Hematopoietic multipotent progenitor cell treated with erythropoietin and hydrocortisone succinate and interleukin-3 and kit ligand, for 6 days (in vitro differentiated cells): Measurements from ENCODE around the gene BBS1.
A peak's percentile ranks its signal among the peaks of the same experiment; 100 is the strongest.
"Not testable (repeated sequence)": the region's sequence is repeated elsewhere in the genome, so short reads cannot be mapped to it uniquely, and the experiment has no call there.

Experiments
- DNase-seq: peaks from one replicate; pipeline ENCODE4 v3.0.0-alpha.2; 2015

Gene BBS1

GRCh38 chr11:66529069-66529468 lies 18.6 kb downstream of the BBS1 start:
- no peak for DNase-seq

GRCh38 chr11:66529655-66530054 lies 19.2 kb downstream of the BBS1 start:
- DNase-seq = no peak

GRCh38 chr11:66530927-66531709 lies 20.7 kb downstream of the BBS1 start:
- no peak for DNase-seq

- DNase-seq = no peak
These were observed 21.4 kb downstream of the BBS1 start for GRCh38 chr11:66531841-66532240.

GRCh38 chr11:66532784-66533183 lies 22.3 kb downstream of the BBS1 start:
- DNase-seq = no peak

- no peak for DNase-seq
These were observed 28.9 kb downstream of the BBS1 start for GRCh38 chr11:66539170-66539869.

GRCh38 chr11:66539870-66540213 lies 29.4 kb downstream of the BBS1 start:
- no peak for DNase-seq

DNA sequence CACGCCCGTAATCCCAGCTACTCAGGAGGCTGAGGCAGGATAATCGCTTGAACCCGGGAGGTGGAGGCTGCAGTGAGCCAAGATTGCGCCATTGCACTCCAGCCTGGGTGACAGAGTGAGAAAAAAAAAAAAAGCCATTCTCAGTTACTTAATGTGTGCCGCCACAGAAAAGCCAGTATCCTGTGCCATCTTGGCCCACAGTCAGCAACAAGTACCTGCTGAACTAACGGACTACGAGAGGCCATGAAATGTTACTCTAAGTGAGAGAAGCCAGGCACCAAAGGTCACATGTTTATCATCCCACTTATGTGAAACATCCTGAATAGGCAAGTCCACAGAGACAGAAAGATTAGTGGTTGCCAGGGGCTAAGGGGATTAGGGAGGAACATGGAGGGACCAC lies 30.2 kb downstream of the BBS1 start:
- peak; percentile 7 for DNase-seq

DNA sequence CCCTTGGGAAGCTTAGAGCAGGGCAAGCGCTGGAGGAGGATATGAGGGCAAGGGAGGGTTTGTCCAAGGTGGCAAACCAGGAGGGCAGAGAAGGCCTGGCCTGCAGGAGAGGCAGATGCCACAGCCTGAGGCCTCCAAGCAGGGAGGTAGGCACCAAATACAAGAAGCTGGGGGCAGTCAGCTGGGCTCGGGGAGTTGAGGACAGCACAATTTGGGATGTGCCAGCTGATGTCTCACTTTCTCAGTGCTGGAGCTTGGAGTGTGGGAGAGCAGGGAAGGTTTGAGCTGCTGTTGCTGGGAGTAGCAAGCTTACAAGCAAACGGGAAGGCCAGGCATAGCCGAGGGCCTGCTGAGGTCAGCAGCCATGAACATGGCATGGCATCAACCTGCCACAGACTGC lies 31.5 kb downstream of the BBS1 start:
- DNase-seq = no peak

- DNase-seq = no peak
These were observed 31.9 kb downstream of the BBS1 start for GRCh38 chr11:66542362-66542761.

DNA sequence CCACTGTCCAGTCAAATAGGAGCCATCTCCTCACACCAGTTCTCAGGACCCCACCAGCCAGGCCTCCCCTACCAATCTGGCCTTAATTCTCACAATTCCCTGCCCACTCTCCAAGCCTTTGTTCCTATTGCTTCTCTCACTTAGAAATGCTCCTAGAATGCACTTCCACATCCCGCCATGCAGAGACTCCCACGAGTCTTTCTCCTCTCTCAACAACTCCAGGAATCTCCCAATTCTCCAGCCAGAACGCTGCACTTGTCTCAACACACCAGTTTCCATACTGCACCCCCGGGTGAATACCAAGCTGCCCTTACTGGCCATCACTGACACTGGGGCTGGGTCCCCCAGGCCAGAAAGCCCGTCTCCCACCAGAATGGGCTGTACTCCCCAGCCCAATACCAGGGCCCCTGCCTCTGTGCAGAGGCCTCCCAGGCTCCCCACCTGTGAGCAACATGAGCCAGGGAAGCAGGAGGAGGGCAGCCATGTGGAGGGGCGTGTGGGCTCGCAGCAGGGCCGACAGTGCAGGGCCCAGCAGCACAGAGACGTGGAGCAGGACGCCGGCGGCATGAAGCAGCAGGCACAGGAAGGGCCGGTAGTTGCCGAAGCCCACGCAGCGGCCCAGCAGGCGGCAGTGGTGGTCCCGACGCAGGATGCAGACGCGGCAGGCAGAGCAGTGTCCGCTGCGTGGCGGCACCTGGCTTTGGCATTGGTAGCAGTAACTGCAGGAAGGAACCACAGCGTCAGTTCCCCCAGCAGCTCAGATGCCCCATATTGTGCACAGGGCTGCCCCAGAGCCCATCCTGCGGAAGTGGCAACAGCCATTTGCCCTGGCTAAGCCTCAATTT lies 33.0 kb downstream of the BBS1 start:
- DNase-seq = peak; percentile 89

DNA sequence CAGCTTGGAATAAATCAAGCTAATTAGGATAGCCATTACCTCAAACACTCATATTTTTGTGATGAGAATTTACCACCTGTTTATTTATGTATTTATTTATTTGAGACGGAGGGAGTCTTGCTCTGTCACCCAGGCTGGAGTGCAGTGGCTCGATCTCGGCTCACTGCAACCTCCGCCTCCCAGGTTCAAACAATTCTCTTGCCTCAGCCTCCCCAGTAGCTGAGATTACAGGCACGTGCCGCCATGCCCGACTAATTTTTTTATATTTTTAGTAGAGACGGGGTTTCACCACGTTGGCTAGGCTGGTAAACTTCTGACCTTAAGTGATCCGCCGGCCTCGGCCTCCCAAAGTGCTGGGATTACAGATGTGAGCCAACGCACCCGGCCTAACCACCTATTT lies 34.5 kb downstream of the BBS1 start:
- DNase-seq = not testable (repeated sequence)

DNA sequence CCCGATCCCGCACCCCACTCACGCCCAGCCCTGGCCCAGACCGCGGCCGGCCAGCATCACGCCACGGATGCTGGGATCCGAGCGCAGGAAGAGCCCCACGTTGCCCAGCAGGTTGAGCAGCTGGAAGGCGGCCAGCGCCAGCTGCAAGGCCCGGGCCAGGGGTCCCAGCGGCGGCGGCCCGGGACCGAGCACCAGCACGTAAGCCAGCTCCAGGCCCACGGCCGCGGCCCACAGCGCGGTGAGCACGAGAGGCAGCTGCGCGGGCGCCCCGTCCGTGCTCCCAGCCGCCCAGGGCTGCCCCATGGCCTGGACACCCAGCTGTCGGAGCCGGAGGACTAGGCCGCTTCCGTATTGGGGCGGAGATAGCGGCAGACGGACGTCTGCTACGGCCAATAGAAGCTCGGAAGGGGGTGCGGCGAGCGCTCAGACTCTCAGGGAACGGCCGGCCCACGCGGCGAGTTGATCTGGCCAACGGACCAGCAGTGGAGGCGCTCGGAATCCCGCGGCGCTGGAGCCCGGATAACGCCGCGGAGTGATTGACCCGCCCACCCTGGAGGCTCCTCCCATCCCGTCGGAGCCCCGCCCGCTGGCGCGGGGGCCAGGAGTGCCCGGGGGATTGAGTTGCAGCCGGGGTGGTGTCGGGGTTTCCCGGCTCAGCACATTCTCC lies 35.4 kb downstream of the BBS1 start, which contains the start of gene ZDHHC24:
Gene ZDHHC24, minus strand, starts transcription at position 348 of the 667 bp plus-strand sequence. Its CDS starts 45 bp downstream, at position 303.
- peak; percentile 98 for DNase-seq

DNA sequence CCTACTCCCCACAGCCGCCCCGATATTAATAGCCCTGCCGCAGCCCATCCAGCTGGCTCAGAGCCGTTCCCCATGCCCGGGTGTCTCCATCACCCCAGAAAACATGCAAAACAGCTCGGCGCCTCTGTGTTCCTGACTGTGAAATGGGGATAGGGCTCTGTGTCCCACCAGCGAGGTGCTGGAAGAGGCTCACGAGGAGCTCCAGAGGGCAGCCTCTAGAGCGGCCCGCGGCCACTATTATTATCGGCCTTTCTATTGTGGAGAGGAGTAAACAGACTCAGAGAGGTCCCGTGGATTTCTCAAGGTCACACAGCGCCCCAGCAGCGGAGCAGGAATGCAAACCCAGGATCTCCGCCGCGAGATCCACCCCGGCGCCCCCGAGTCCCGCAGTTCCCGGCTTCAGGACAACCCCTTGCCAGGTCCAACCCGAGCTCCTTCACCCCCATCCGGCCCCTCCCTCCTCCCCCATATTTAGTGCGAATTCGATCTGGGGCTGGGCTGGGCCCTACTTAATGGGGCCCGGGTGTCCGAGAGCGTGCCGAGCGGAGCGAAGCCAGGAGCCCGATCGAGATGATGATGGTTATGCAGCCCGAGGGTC lies 36.0 kb downstream of the BBS1 start, which contains the start of gene ACTN3:
Gene ACTN3, plus strand, starts transcription at position 536 of the 598 bp plus-strand sequence. Its CDS starts 35 bp downstream, at position 571.
- DNase-seq = no peak

DNA sequence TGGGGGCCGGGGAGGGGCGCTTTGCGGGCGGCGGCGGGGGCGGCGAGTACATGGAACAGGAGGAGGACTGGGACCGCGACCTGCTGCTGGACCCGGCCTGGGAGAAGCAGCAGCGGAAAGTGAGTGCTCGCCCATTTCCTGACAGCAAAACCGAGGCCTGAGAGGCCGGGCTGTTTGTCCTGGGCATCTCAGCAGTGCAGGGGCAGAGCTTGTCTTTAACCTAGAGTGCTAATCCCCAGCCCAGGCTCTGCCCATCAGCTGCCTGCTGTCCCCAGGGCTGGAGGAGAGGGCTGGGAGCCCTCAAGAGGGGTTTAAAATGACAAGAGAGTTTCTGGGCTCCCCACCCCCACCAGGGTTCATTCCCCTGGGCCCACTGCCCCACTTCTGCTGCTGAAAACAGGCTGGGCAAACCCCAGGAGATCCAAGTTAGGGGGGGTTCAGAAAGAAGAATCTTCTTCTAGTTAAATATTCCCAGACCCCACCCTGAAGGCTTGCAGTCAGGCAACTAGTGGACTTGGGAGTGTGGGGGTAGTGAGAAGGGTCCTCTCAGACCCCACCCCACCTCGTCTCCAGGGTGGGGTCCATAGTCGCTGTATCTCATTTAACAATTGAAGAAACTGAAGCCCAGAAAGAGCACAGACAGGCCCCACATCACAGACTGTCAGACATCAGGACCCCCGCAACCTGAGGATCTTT lies 36.7 kb downstream of the BBS1 start:
- DNase-seq = no peak

- no peak for DNase-seq
These were observed 37.2 kb downstream of the BBS1 start for GRCh38 chr11:66547662-66548009.

- DNase-seq = no peak
These were observed 37.6 kb downstream of the BBS1 start for GRCh38 chr11:66548041-66548440.

- DNase-seq = no peak
These were observed 38.6 kb downstream of the BBS1 start for GRCh38 chr11:66548774-66549630.

GRCh38 chr11:66549696-66550095 lies 39.3 kb downstream of the BBS1 start:
- no peak for DNase-seq

DNA sequence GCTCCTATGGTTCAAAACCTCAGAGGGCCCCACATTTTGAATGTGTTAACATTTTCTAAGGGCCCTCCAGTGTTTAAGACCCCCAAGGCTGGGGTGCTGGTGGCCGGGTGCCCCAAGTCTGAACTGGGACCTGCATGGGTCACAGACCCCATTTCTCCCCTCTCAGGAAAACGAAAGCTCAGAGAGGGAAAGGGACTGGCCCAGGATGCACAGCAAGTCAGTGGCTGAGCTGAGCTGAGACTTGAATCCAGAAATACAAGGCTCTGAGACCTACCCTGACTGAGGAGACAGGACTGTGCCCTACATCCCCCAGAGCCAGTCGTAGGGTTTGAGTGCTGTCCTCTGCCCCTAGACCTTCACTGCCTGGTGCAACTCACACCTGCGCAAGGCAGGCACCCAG lies 40.5 kb downstream of the BBS1 start:
- no peak for DNase-seq

DNA sequence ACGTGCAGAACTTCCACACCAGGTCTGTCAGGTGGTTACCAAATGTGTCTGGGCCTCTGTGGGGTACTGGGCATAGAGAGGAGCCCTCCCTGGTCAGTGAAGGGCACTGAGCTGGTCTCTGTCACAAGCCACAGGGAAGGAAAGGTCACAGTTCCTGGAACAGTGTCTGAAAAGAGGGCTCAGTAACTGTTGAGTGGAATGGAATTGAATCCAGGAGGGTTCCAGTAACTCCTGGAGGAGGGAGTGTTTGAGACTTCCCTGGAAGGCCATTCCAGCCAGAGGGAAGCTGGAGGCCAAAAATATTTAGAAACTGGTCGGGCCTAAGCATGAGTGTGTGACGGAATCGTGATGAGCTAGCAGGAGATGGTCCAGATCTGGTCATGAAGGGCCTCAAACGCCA lies 44.2 kb downstream of the BBS1 start:
- no peak for DNase-seq
